ENCODE data around the gene KLK10. TPM values are rescaled to one million over a fixed set of nuclear protein-coding genes. Genes with fewer than 3 reads are reported as not detected.

The KLK10 gene
- total RNA-seq, 1 experiment from 2014 or later = 33.6 TPM

GRCh38 chr19:50969413-50969760 lies 50.1 kb downstream of the KLK10 start, which contains the start of gene KLK6:
TSS of gene KLK6 (minus strand) at chr19:50969591. CDS start at chr19:50968104, 1,487 bp downstream.
- peaks cover 42 to 86% of the 10 kb centered on the region in 2 experiments for H3K4me1 ChIP-seq (ENCODE audit: control insufficient read depth in 1 of 2, insufficient read depth in 2 of 2, low read length in 2 of 2)
- CTCF ChIA-PET = interaction anchor here (1.0 kb wide), 1 partner anchor 47 kb away, joined by 3 read pairs; no protein-coding TSS in a partner anchor
- no peaks in the 10 kb centered on the region for H3K9me2 ChIP-seq (ENCODE audit: insufficient read depth)
- DNase-seq (ENCODE audit: low read depth, low spot score) (peak; percentile 76), ATAC-seq (peak; percentile 91)
- BruUV-seq (replicated peaks) = no TSS peak
- H3K4me3 ChIP-seq (replicated peaks in 1 of 2; ENCODE audit: low read depth in 1 of 2, low read length in 2 of 2) = peak within 1 kb of the TSS; percentile 37 to 53
- no peaks in the 10 kb centered on the region for H3K9me3 ChIP-seq (ENCODE audit: control insufficient read depth in 1 of 2, insufficient read depth in 1 of 2, low read depth in 1 of 2, low read length in 2 of 2)
- H3K27ac ChIP-seq (ENCODE audit: low read depth, low read length) = peak within 1 kb of the TSS; percentile 95
- TF ChIP-seq CBX3 (IDR thresholded peaks at IDR 0.05; ENCODE audit: low read depth) (peak; percentile 90), MAX (IDR thresholded peaks at IDR 0.05) (peak; percentile 84), JUND (IDR thresholded peaks at IDR 0.05) (peak; percentile 89), EGR1 (IDR thresholded peaks at IDR 0.05; ENCODE audit: low read depth) (peak; percentile 35), POLR2AphosphoS5 (IDR thresholded peaks at IDR 0.05; ENCODE audit: low read depth, low read length) (peak; percentile 73), CEBPB (IDR thresholded peaks at IDR 0.05; ENCODE audit: low read depth) (no peak), YY1 (IDR thresholded peaks at IDR 0.05; ENCODE audit: extremely low read depth, insufficient replicate concordance, low read depth, low read length) (peak; percentile 66), POLR2A (IDR thresholded peaks at IDR 0.05; ENCODE audit: borderline replicate concordance, extremely low read depth, insufficient read depth, insufficient read length) (no peak), FOSL1 (IDR thresholded peaks at IDR 0.05; ENCODE audit: low read depth) (peak; percentile 83), SP1 (IDR thresholded peaks at IDR 0.05; ENCODE audit: low read depth) (peak; percentile 86)
- no peaks in the 10 kb centered on the region for H3K27me3 ChIP-seq (ENCODE audit: insufficient read depth, low read length)
- H3K9ac ChIP-seq (ENCODE audit: low read length) = peak within 1 kb of the TSS; percentile 65
- RAD21 ChIA-PET (ENCODE audit: low non-redundant PET in 1 of 2, low total read pairs in 2 of 2, uncharacterized antibody in 2 of 2, unreplicated experiment in 2 of 2) = interaction anchor here (0.9 kb wide), 2 partner anchors 38 kb away, joined by 3 to 4 read pairs; no protein-coding TSS in a partner anchor
- peak within 1 kb of the TSS; percentile 55 for H2AFZ ChIP-seq (ENCODE audit: low read depth, low read length, poor library complexity, severe bottlenecking)
- H3K79me2 ChIP-seq (ENCODE audit: insufficient read depth, low read length) = no peaks in the 10 kb centered on the region
- intact Hi-C loops (cut with micrococcal nuclease) = loop anchor here (2.0 to 5.0 kb wide), 3 partner anchors 33 to 47 kb away; partner anchors contain the start of gene KLK8
- no peaks in the 10 kb centered on the region for H3K36me3 ChIP-seq (ENCODE audit: control insufficient read depth in 1 of 2, insufficient read depth in 2 of 2, low read length in 2 of 2)
- H4K20me1 ChIP-seq (ENCODE audit: insufficient read depth) = no peaks in the 10 kb centered on the region
- H3K4me2 ChIP-seq (ENCODE audit: low read length) = peak within 1 kb of the TSS; percentile 71
- POLR2A ChIA-PET = interaction anchor here (0.5 to 1.4 kb wide), 5 partner anchors 32 to 68 kb away, joined by 3 to 8 read pairs (median 3); partner anchors contain the start of gene KLK8
